Sigmoid colon (tissue), 7 donors: ENCODE results near the gene GDF10. TPM values are rescaled to one million over a fixed set of nuclear protein-coding genes. Genes with fewer than 3 reads are reported as not detected.

ENCODE experiments used
- DNase-seq: peaks from one replicate; pipeline ENCODE4 v3.0.0-alpha.2; 2019
- H3K27ac ChIP-seq, 4 donors: fragments of 200-600 bp; sonication (generic); one replicate each; pipeline ENCODE4 v1.5.1; 2016 to 2019; ENCODE audit warnings: mild to moderate bottlenecking in 1 of 4
- H3K27me3 ChIP-seq, 3 donors: fragments of 200-600 bp; sonication (generic); one replicate each; pipeline ENCODE4 v1.5.1; 2019; ENCODE audit warnings: mild to moderate bottlenecking in 1 of 3
- H3K36me3 ChIP-seq, 4 donors: fragments of 200-600 bp; sonication (generic); one replicate each; pipeline ENCODE4 v1.5.1; 2016 to 2019
- H3K4me1 ChIP-seq, 4 donors: fragments of 200-600 bp; sonication (generic); one replicate each; pipeline ENCODE4 v1.5.1; 2017 to 2019
- H3K4me3 ChIP-seq, 4 donors: fragments of 200-600 bp; sonication (generic); one replicate each; pipeline ENCODE4 v1.5.1; 2017 to 2019; ENCODE audit warnings: mild to moderate bottlenecking in 2 of 4, moderate library complexity in 1 of 4
- H3K9me3 ChIP-seq, 4 donors: fragments of 200-600 bp in 3 of 4; sonication (generic) in 3 of 4; one replicate each; pipeline versions ENCODE4 v1.5.1 to v1.6.1; 2013 to 2019
- CTCF ChIP-seq, 4 experiments: fragments of 450-650 bp in 3 of 4; fragments of 200-600 bp in 1 of 4; IDR thresholded peaks; one replicate each; pipeline ENCODE4 v1.5.1; 2016 to 2019; ENCODE audit warnings: antibody characterized with exemption in 4 of 4, mild to moderate bottlenecking in 3 of 4, moderate library complexity in 2 of 4
- EP300 ChIP-seq, 4 donors: sonication (generic); formaldehyde crosslinking; IDR thresholded peaks; one replicate each; pipeline ENCODE4 v1.6.1; 2017; ENCODE audit warnings: antibody characterized with exemption in 4 of 4
- POLR2A ChIP-seq, 2 donors: fragments of 450-650 bp; IDR thresholded peaks; one replicate each; pipeline ENCODE4 v1.6.1; 2016; ENCODE audit warnings: antibody characterized with exemption in 2 of 2, mild to moderate bottlenecking in 2 of 2, moderate library complexity in 2 of 2
- POLR2AphosphoS5 ChIP-seq, 4 donors: sonication (generic); formaldehyde crosslinking; IDR thresholded peaks; one replicate each; pipeline ENCODE4 v1.6.1; 2017; ENCODE audit warnings: antibody characterized with exemption in 4 of 4
- WGBS, 2 donors: extraction: QIAGEN DNeasy Blood & Tissue Kit; methylation state at CpG; one replicate each; pipeline ENCODE4 v1.1.7; 2013; 5-methylcytosine and 5-hydroxymethylcytosine counted together
- intact Hi-C: fragments of 100-400 bp; cut with DNase I; formaldehyde crosslinking; loops from one replicate; pipeline ENCODE4 v1.15.1; 2023
- polyA plus RNA-seq, 3 donors: library from polyadenylated mRNA; stranded (reverse); fragments of 200-250 nt; gene quantifications; one replicate each; pipeline ENCODE4 v1.2.3, GENCODE V29; 2013
- total RNA-seq, 4 donors: library from RNA; depleted of rRNA; stranded (reverse); fragments of >200 nt; gene quantifications; one replicate each; pipeline ENCODE4 v1.1.0, GENCODE V29; 2016
- donor health status: healthy with polysubstance abuse.
- donor health status: Bipolar disorder and iron deficiency.
- donor health status: healthy.

Gene GDF10
- total and polyA plus RNA-seq, 7 donors = 0.67 to 11.9 (median 4.4) TPM; not detected in 2

GRCh38 chr10:47321521-47322195 is 21.7 kb downstream of the GDF10 start:
- TF ChIP-seq POLR2A (IDR thresholded peaks at IDR 0.05) (no peak), POLR2AphosphoS5 (IDR thresholded peaks at IDR 0.05) (no peak), EP300 (IDR thresholded peaks at IDR 0.05) (no peak), CTCF (IDR thresholded peaks at IDR 0.05) (no peak)
- intact Hi-C loops = no loop called here
- Histone ChIP-seq H3K9me3 (no peaks in the 10 kb centered on the region), H3K27me3 (no peaks in the 10 kb centered on the region), H3K4me3 (no peak overlapping the region), H3K4me1 (no peaks in the 10 kb centered on the region), H3K27ac (no peak overlapping the region), H3K36me3 (no peaks in the 10 kb centered on the region)
- 78 to 91% methylated on average over 8 of the region's 8 CpGs for WGBS, 2 donors
- no peak for DNase-seq

GRCh38 chr10:47322300-47323061 is 22.5 kb downstream of the GDF10 start, which contains the start of gene GDF2:
Gene GDF2 (plus strand): TSS chr10:47322454. CDS start chr10:47322669, 215 bp downstream.
- no peaks in the 10 kb centered on the region for H3K27me3 ChIP-seq
- no peaks in the 10 kb centered on the region for H3K4me1 ChIP-seq
- H3K4me3 ChIP-seq = no peak within 1 kb of the TSS
- WGBS, 2 donors = 88 to 91% methylated on average over 35 of the region's 35 CpGs
- H3K36me3 ChIP-seq = no peaks in the 10 kb centered on the region
- no peak for DNase-seq
- intact Hi-C loops = no loop called here
- H3K9me3 ChIP-seq = no peaks in the 10 kb centered on the region
- no peak for TF ChIP-seq CTCF (IDR thresholded peaks at IDR 0.05)
- no peak for TF ChIP-seq EP300 (IDR thresholded peaks at IDR 0.05)
- no peak for TF ChIP-seq POLR2AphosphoS5 (IDR thresholded peaks at IDR 0.05)
- no peak for TF ChIP-seq POLR2A (IDR thresholded peaks at IDR 0.05)
- H3K27ac ChIP-seq = no peak within 1 kb of the TSS

GRCh38 chr10:47323087-47323486 is 23.1 kb downstream of the GDF10 start:
- no peak overlapping the region for H3K27ac ChIP-seq
- no peak for DNase-seq
- no peak overlapping the region for H3K4me3 ChIP-seq
- H3K36me3 ChIP-seq = no peaks in the 10 kb centered on the region
- H3K4me1 ChIP-seq = no peaks in the 10 kb centered on the region
- H3K27me3 ChIP-seq = no peaks in the 10 kb centered on the region
- 74 to 77% methylated on average over 1 of the region's 1 CpG for WGBS, 2 donors
- TF ChIP-seq CTCF (IDR thresholded peaks at IDR 0.05) (no peak), POLR2A (IDR thresholded peaks at IDR 0.05) (no peak), POLR2AphosphoS5 (IDR thresholded peaks at IDR 0.05) (no peak), EP300 (IDR thresholded peaks at IDR 0.05) (no peak)
- H3K9me3 ChIP-seq = no peaks in the 10 kb centered on the region
- intact Hi-C loops = no loop called here

- Histone ChIP-seq H3K9me3 (no peaks in the 10 kb centered on the region), H3K4me3 (no peak overlapping the region), H3K27me3 (no peaks in the 10 kb centered on the region), H3K36me3 (no peaks in the 10 kb centered on the region), H3K4me1 (no peaks in the 10 kb centered on the region), H3K27ac (no peak overlapping the region)
- intact Hi-C loops = no loop called here
- DNase-seq = no peak
- TF ChIP-seq POLR2AphosphoS5 (IDR thresholded peaks at IDR 0.05) (no peak), EP300 (IDR thresholded peaks at IDR 0.05) (no peak), POLR2A (IDR thresholded peaks at IDR 0.05) (no peak), CTCF (IDR thresholded peaks at IDR 0.05) (no peak)
- 56 to 75% methylated on average over 5 of the region's 5 CpGs for WGBS, 2 donors
These were observed 23.8 kb downstream of the GDF10 start for GRCh38 chr10:47323636-47324296.
